OCI-M2 (cell line): Measurements from ENCODE around the gene CMTM3.
"Not testable (repeated sequence)": the region's sequence is repeated elsewhere in the genome, so short reads cannot be mapped to it uniquely, and the experiment has no call there.

Source experiments
- DNase-seq: peaks from one replicate; lab custom pipeline; 2025; ENCODE audit not compliant: unreplicated experiment; lab: John Stamatoyannopoulos, UW

CMTM3 gene

GRCh38 chr16:66604376-66605176 is at the start of gene CMTM3:
Gene CMTM3, plus strand, starts transcription at chr16:66604704. Its CDS starts 102 bp downstream, at chr16:66604806.
- DNase-seq, result no peak

GRCh38 chr16:66560107-66560506 is 44.4 kb upstream of the CMTM3 start:
- no peak for DNase-seq

GRCh38 chr16:66561381-66562080 is 43.0 kb upstream of the CMTM3 start:
- no peak for DNase-seq

- no peak for DNase-seq
These were observed 42.1 kb upstream of the CMTM3 start for GRCh38 chr16:66562409-66562808.

- DNase-seq, result no peak
These were observed 41.5 kb upstream of the CMTM3 start for GRCh38 chr16:66562986-66563385.

GRCh38 chr16:66563574-66564334 is 40.8 kb upstream of the CMTM3 start:
- DNase-seq, result no peak

- no peak for DNase-seq
These were observed 38.2 kb upstream of the CMTM3 start, which contains the start of gene CMTM1 for GRCh38 chr16:66566051-66566901. Gene CMTM1, plus strand, starts transcription at chr16:66566439. Its CDS starts 75 bp downstream, at chr16:66566514.

GRCh38 chr16:66567270-66567669 is 37.2 kb upstream of the CMTM3 start:
- DNase-seq, result not testable (repeated sequence)

- no peak for DNase-seq
These were observed 36.1 kb upstream of the CMTM3 start for GRCh38 chr16:66568355-66568754.

- no peak for DNase-seq
These were observed 35.4 kb upstream of the CMTM3 start for GRCh38 chr16:66569131-66569530.

- DNase-seq, result no peak
These were observed 34.6 kb upstream of the CMTM3 start for GRCh38 chr16:66569827-66570405.

GRCh38 chr16:66572356-66572755 is 32.1 kb upstream of the CMTM3 start:
- DNase-seq, result no peak

GRCh38 chr16:66574081-66574480 is 30.4 kb upstream of the CMTM3 start:
- DNase-seq, result no peak

- DNase-seq, result no peak
These were observed 30.0 kb upstream of the CMTM3 start for GRCh38 chr16:66574531-66574930.

- DNase-seq, result no peak
These were observed 29.4 kb upstream of the CMTM3 start for GRCh38 chr16:66575060-66575459.

- no peak for DNase-seq
These were observed 28.2 kb upstream of the CMTM3 start for GRCh38 chr16:66576296-66576695.

GRCh38 chr16:66578651-66579531 is 25.6 kb upstream of the CMTM3 start, which contains the start of gene CMTM2:
Gene CMTM2, plus strand, starts transcription at chr16:66579463. Its CDS starts 145 bp downstream, at chr16:66579608.
- DNase-seq, result no peak

GRCh38 chr16:66580605-66581209 is 23.8 kb upstream of the CMTM3 start:
- DNase-seq, result no peak
